PFSK-1 (cell line): ENCODE measurements around the gene EHD3.

Experiments used
- FOXP2 ChIP-seq: optimal IDR thresholded peaks from 2 replicates; pipeline ENCODE3; 2011; ENCODE audit warnings: borderline replicate concordance, control low read depth, inconsistent platforms; ENCODE audit not compliant: insufficient read depth; ENCODE audit errors: extremely low read length, extremely low read depth
- POLR2AphosphoS5 ChIP-seq: IDR thresholded peaks from 2 replicates; pipeline ENCODE4 v1.6.1; 2012; ENCODE audit warnings: low read depth, mild to moderate bottlenecking, control low read depth, low read length, moderate library complexity
- REST ChIP-seq, 2 experiments: IDR thresholded peaks; 2 replicates each; pipeline versions ENCODE4 v1.6.1 to v1.8.0; 2011 to 2012; ENCODE audit warnings: low read depth in 2 of 2, low read length in 2 of 2, control low read depth in 1 of 2, inconsistent platforms in 1 of 2, mild to moderate bottlenecking in 1 of 2, moderate library complexity in 1 of 2; ENCODE audit not compliant: insufficient read depth in 1 of 2
- SIN3A ChIP-seq: IDR thresholded peaks from 2 replicates; pipeline ENCODE4 v1.6.1; 2012; ENCODE audit warnings: mild to moderate bottlenecking, low read length, moderate library complexity, borderline replicate concordance; ENCODE audit not compliant: insufficient read depth
- TAF1 ChIP-seq: IDR thresholded peaks from 2 replicates; pipeline ENCODE4 v1.6.1; 2012; ENCODE audit warnings: low read length, control low read depth, borderline replicate concordance; ENCODE audit not compliant: insufficient read depth

Gene EHD3

GRCh38 chr2:31197166-31197565 is 36.8 kb upstream of the EHD3 start:
- TF ChIP-seq REST (IDR thresholded peaks at IDR 0.05; ENCODE audit: insufficient read depth in 1 of 2, low read depth in 2 of 2, low read length in 2 of 2) (no peak), FOXP2 (no peak), TAF1 (no peak), POLR2AphosphoS5 (no peak), SIN3A (no peak)

GRCh38 chr2:31197669-31198068 is 36.3 kb upstream of the EHD3 start:
- no peak for TF ChIP-seq TAF1
- no peak for TF ChIP-seq REST (IDR thresholded peaks at IDR 0.05; ENCODE audit: insufficient read depth in 1 of 2, low read depth in 2 of 2, low read length in 2 of 2)
- TF ChIP-seq SIN3A: no peak
- TF ChIP-seq FOXP2: no peak
- TF ChIP-seq POLR2AphosphoS5: no peak

GRCh38 chr2:31199206-31199605 is 34.7 kb upstream of the EHD3 start:
- no peak for TF ChIP-seq SIN3A
- no peak for TF ChIP-seq TAF1
- TF ChIP-seq FOXP2: no peak
- no peak for TF ChIP-seq REST (IDR thresholded peaks at IDR 0.05; ENCODE audit: insufficient read depth in 1 of 2, low read depth in 2 of 2, low read length in 2 of 2)
- no peak for TF ChIP-seq POLR2AphosphoS5

- TF ChIP-seq FOXP2: no peak
- no peak for TF ChIP-seq TAF1
- no peak for TF ChIP-seq REST (IDR thresholded peaks at IDR 0.05; ENCODE audit: insufficient read depth in 1 of 2, low read depth in 2 of 2, low read length in 2 of 2)
- TF ChIP-seq SIN3A: no peak
- no peak for TF ChIP-seq POLR2AphosphoS5
These were observed 33.0 kb upstream of the EHD3 start for GRCh38 chr2:31200972-31201371.

- TF ChIP-seq REST (IDR thresholded peaks at IDR 0.05; ENCODE audit: insufficient read depth in 1 of 2, low read depth in 2 of 2, low read length in 2 of 2): no peak
These were observed 31.9 kb upstream of the EHD3 start for GRCh38 chr2:31202041-31202440.
